Aorta (tissue), 5 donors: ENCODE results near the gene MTHFD1L. TPM values are rescaled to one million over a fixed set of nuclear protein-coding genes. Genes with fewer than 3 reads are reported as not detected.

Experiments
- ATAC-seq: fragments of 200-7000 bp; cut with Tn5 transposase; one replicate; pipeline ENCODE4 v1.9.1; 2022; ENCODE audit warnings: moderate library complexity; ENCODE audit not compliant: low FRiP score
- DNase-seq, 2 donors: peaks; one replicate each; pipeline ENCODE4 v3.0.0-alpha.2; 2020
- H3K27ac ChIP-seq, 2 donors: one replicate each; pipeline ENCODE4 v1.5.1; 2013; ENCODE audit warnings: low read length in 2 of 2, mild to moderate bottlenecking in 2 of 2, moderate library complexity in 2 of 2, control low read depth in 1 of 2, inconsistent platforms in 1 of 2, low read depth in 1 of 2
- H3K27me3 ChIP-seq, 2 donors: one replicate each; pipeline ENCODE4 v1.6.1; 2013; ENCODE audit warnings: control low read depth in 1 of 2, low read length in 1 of 2, mild to moderate bottlenecking in 1 of 2, moderate library complexity in 1 of 2; ENCODE audit not compliant: insufficient read depth in 2 of 2, control insufficient read depth in 1 of 2
- H3K36me3 ChIP-seq, 2 donors: one replicate each; pipeline ENCODE4 v1.6.1; 2013; ENCODE audit warnings: control low read depth in 1 of 2, low read length in 1 of 2, mild to moderate bottlenecking in 1 of 2; ENCODE audit not compliant: insufficient read depth in 2 of 2, control insufficient read depth in 1 of 2
- H3K4me1 ChIP-seq, 2 donors: one replicate each; pipeline ENCODE4 v1.6.1; 2013; ENCODE audit warnings: low read length in 2 of 2, control low read depth in 1 of 2, mild to moderate bottlenecking in 1 of 2, moderate library complexity in 1 of 2; ENCODE audit not compliant: insufficient read depth in 2 of 2, control insufficient read depth in 1 of 2
- H3K4me3 ChIP-seq, 2 donors: one replicate each; pipeline ENCODE4 v1.5.1; 2013; ENCODE audit warnings: low read length in 2 of 2, control low read depth in 1 of 2, mild to moderate bottlenecking in 1 of 2
- H3K9me3 ChIP-seq: one replicate; pipeline ENCODE4 v1.6.1; 2013; ENCODE audit warnings: mild to moderate bottlenecking, low read length; ENCODE audit not compliant: control insufficient read depth
- WGBS, 2 donors: extraction: QIAGEN DNeasy Blood & Tissue Kit; methylation state at CpG; one replicate each; pipeline ENCODE4 v1.1.7; 2013; 5-methylcytosine and 5-hydroxymethylcytosine counted together
- intact Hi-C, 2 donors: fragments of 100-400 bp; cut with DNase I; formaldehyde crosslinking; loops; one replicate each; pipeline versions ENCODE4 v1.14.2 to v1.15.0; 2022
- polyA plus RNA-seq, 2 donors: library from polyadenylated mRNA; stranded (reverse); fragments of 200-250 nt; gene quantifications; one replicate each; pipeline ENCODE4 v1.2.3, GENCODE V29; 2013
- total RNA-seq, 2 donors: library from RNA; stranded (reverse); fragmentation: NEBNext Ultra II Directional; extraction: Animal tissue kit (Norgen Biotek cat#: 25700); gene quantifications; one replicate each; pipeline ENCODE4 v1.2.1, GENCODE V29; 2021
- donor health status: healthy with polysubstance abuse.
- donor health status: Bipolar disorder and iron deficiency.
- donor health status: DM: no; HTN: no; CAD: no.
- donor health status: DM: no; HTN: no; CAD: no.
- donor health status: DM: yes; HTN: yes; CAD: no.

Gene MTHFD1L
- total and polyA plus RNA-seq, 4 donors = 20.4 to 65.8 (median 55.7) TPM

GRCh38 chr6:150898399-150899170 is 33.1 kb downstream of the MTHFD1L start:
- 74 to 78% methylated on average over 11 of the region's 11 CpGs for WGBS, 2 donors
- H3K9me3 ChIP-seq = no peaks in the 10 kb centered on the region
- no peaks in the 10 kb centered on the region for H3K4me1 ChIP-seq
- H3K4me3 ChIP-seq = no peak overlapping the region
- ATAC-seq (no peak), DNase-seq (no peak)
- no peaks in the 10 kb centered on the region for H3K27me3 ChIP-seq
- no peak overlapping the region for H3K27ac ChIP-seq
- peaks cover 0 to 5% of the 10 kb centered on the region in 2 donors for H3K36me3 ChIP-seq
- intact Hi-C loops = loop anchor here in 1 of 2 donors (10.0 kb wide), 2 partner anchors 86 to 336 kb away; partner anchors contain the start of gene AKAP12

GRCh38 chr6:150899231-150899630 is 33.7 kb downstream of the MTHFD1L start:
- DNase-seq (no peak), ATAC-seq (no peak)
- H3K4me1 ChIP-seq = no peaks in the 10 kb centered on the region
- no peaks in the 10 kb centered on the region for H3K27me3 ChIP-seq
- intact Hi-C loops = loop anchor here in 1 of 2 donors (10.0 kb wide), 2 partner anchors 86 to 336 kb away; partner anchors contain the start of gene AKAP12
- no peak overlapping the region for H3K4me3 ChIP-seq
- H3K27ac ChIP-seq = no peak overlapping the region
- peaks cover 0 to 5% of the 10 kb centered on the region in 2 donors for H3K36me3 ChIP-seq
- WGBS, 2 donors = 83 to 90% methylated on average over 2 of the region's 2 CpGs
- H3K9me3 ChIP-seq = no peaks in the 10 kb centered on the region

GRCh38 chr6:150900049-150900448 is 34.5 kb downstream of the MTHFD1L start:
- ATAC-seq (no peak), DNase-seq (no peak)
- no peak overlapping the region for H3K27ac ChIP-seq
- no peak overlapping the region for H3K4me3 ChIP-seq
- H3K4me1 ChIP-seq = no peaks in the 10 kb centered on the region
- H3K36me3 ChIP-seq = peaks cover 0 to 5% of the 10 kb centered on the region in 2 donors
- no peaks in the 10 kb centered on the region for H3K27me3 ChIP-seq
- WGBS, 2 donors = 91 to 92% methylated on average over 3 of the region's 3 CpGs
- no peaks in the 10 kb centered on the region for H3K9me3 ChIP-seq
- intact Hi-C loops = no loop called here

- no peak overlapping the region for H3K27ac ChIP-seq
- WGBS, 2 donors = 52 to 56% methylated on average over 3 of the region's 3 CpGs
- no peaks in the 10 kb centered on the region for H3K27me3 ChIP-seq
- H3K4me1 ChIP-seq = no peaks in the 10 kb centered on the region
- DNase-seq = no peak
- peaks cover 0 to 2% of the 10 kb centered on the region in 2 donors for H3K36me3 ChIP-seq
- ATAC-seq = peak; percentile 44
- H3K9me3 ChIP-seq = no peaks in the 10 kb centered on the region
- intact Hi-C loops = no loop called here
- H3K4me3 ChIP-seq = no peak overlapping the region
Measured at GRCh38 chr6:150902142-150902776, 36.8 kb downstream of the MTHFD1L start.

DNA sequence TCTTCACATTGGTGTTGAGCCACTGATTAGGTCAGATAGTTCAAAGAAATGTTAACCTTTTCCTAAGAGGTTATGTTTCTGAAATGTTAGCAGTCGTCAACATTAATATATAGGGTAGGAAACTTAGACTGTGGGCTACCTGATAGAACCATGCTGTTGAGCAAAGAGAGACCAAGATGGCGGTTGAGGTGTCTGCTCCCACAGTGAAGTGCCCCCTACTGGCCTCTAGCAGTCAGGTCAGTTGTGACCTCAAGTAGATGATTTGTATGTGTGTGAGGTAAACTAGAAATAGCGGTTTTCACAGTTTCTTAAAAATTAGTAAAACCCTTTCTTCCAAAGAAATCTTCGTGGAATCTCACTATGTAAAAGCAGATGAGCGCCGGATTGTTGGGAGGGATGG is 40.3 kb downstream of the MTHFD1L start:
- DNase-seq (no peak), ATAC-seq (no peak)
- no peaks in the 10 kb centered on the region for H3K4me1 ChIP-seq
- no peaks in the 10 kb centered on the region for H3K36me3 ChIP-seq
- no peaks in the 10 kb centered on the region for H3K9me3 ChIP-seq
- WGBS, 2 donors = 82 to 90% methylated on average over 6 of the region's 6 CpGs
- no peak overlapping the region for H3K4me3 ChIP-seq
- no peaks in the 10 kb centered on the region for H3K27me3 ChIP-seq
- no peak overlapping the region for H3K27ac ChIP-seq
- intact Hi-C loops = no loop called here

- peak overlapping the region in 1 of 2 donors; percentile 27 for H3K27ac ChIP-seq
Measured at GRCh38 chr6:150906641-150907326, 41.3 kb downstream of the MTHFD1L start.

DNA sequence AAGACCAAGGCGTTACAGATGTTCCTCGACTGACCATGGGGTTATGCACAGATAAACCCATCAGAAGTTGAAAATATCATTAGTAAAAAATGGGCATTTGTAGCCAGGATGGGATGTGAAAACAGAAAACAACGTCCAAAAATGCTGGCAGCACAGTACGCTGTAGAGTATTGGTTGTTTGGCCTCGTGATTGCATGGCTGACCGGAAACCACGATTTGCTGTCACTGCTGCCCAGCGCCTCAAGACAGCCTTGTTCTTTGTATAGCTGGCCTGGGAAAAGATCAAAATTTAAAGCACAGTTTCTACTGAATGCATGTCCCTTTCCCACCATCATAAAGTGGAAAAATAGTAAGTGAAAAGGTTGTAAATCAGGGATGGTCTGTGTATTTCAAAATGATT is 41.9 kb downstream of the MTHFD1L start:
- no peak overlapping the region for H3K27ac ChIP-seq
- H3K4me3 ChIP-seq = no peak overlapping the region
- intact Hi-C loops = no loop called here
- WGBS, 2 donors = 61 to 71% methylated on average over 8 of the region's 8 CpGs
- H3K27me3 ChIP-seq = no peaks in the 10 kb centered on the region
- ATAC-seq (no peak), DNase-seq (no peak)
- no peaks in the 10 kb centered on the region for H3K4me1 ChIP-seq
- H3K36me3 ChIP-seq = peaks cover 0 to 2% of the 10 kb centered on the region in 2 donors
- no peaks in the 10 kb centered on the region for H3K9me3 ChIP-seq

More at GRCh38 chr6:150906641-150907326, 41.3 kb downstream of the MTHFD1L start:
- WGBS, 2 donors = 0 to 27% methylated on average over 1 of the region's 1 CpG
- Histone ChIP-seq H3K9me3 (no peaks in the 10 kb centered on the region), H3K4me3 (no peak overlapping the region), H3K4me1 (no peaks in the 10 kb centered on the region), H3K27me3 (no peaks in the 10 kb centered on the region), H3K36me3 (peaks cover 0 to 2% of the 10 kb centered on the region in 2 donors)
- DNase-seq (no peak), ATAC-seq (no peak)
- intact Hi-C loops = no loop called here

DNA sequence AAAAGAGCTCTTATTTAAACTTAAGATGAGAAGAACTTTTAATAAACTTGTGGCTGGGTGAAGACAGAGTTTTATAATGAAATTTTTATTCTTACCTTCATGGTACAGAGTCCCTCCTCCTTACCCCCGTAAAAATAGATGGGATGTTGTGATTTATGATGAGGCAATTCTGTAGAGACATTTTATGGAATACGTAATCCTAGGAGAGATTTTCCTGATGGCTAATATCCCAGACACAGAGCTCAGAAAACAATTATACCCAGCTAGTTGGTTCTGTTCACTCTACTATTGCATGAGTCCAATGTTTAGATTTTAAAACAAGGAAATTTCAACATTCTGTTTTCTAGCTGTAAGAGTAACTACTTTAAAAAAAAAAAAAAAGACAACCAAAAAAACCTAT is 43.4 kb downstream of the MTHFD1L start:
- H3K4me3 ChIP-seq = no peak overlapping the region
- H3K36me3 ChIP-seq = peaks cover 0 to 2% of the 10 kb centered on the region in 2 donors
- intact Hi-C loops = no loop called here
- WGBS, 2 donors = 31 to 43% methylated on average over 2 of the region's 2 CpGs
- no peaks in the 10 kb centered on the region for H3K27me3 ChIP-seq
- ATAC-seq (no peak), DNase-seq (no peak)
- no peak overlapping the region for H3K27ac ChIP-seq
- H3K4me1 ChIP-seq = no peaks in the 10 kb centered on the region
- no peaks in the 10 kb centered on the region for H3K9me3 ChIP-seq
